HG03460 (cell line): ENCODE results near the gene SMC5.
"Not testable (repeated sequence)": the region's sequence is repeated elsewhere in the genome, so short reads cannot be mapped to it uniquely, and the experiment has no call there.

Experiments
- ATAC-seq: cut with Tn5 transposase; IDR thresholded peaks from one replicate; pipeline ENCODE4 v1.9.1; 2021; ENCODE audit not compliant: unreplicated experiment

SMC5 gene

GRCh38 chr9:70262948-70263347, 4.2 kb downstream of the SMC5 start:
- ATAC-seq = no peak

GRCh38 chr9:70263421-70263820, 4.6 kb downstream of the SMC5 start:
- no peak for ATAC-seq

- no peak for ATAC-seq
Observed at GRCh38 chr9:70278305-70278704, 19.5 kb downstream of the SMC5 start.

- ATAC-seq = no peak
Observed at GRCh38 chr9:70283848-70284247, 25.1 kb downstream of the SMC5 start.

- ATAC-seq = no peak
Observed at GRCh38 chr9:70285246-70285645, 26.5 kb downstream of the SMC5 start.

GRCh38 chr9:70285981-70286598, 27.3 kb downstream of the SMC5 start:
- no peak for ATAC-seq

- ATAC-seq = no peak
Observed at GRCh38 chr9:70290626-70291025, 31.8 kb downstream of the SMC5 start.

- no peak for ATAC-seq
Observed at GRCh38 chr9:70291446-70291845, 32.7 kb downstream of the SMC5 start.

GRCh38 chr9:70292253-70292652, 33.5 kb downstream of the SMC5 start:
- ATAC-seq = no peak

GRCh38 chr9:70293214-70293613, 34.4 kb downstream of the SMC5 start:
- ATAC-seq = no peak

GRCh38 chr9:70297141-70297540, 38.4 kb downstream of the SMC5 start:
- ATAC-seq = no peak

GRCh38 chr9:70298245-70298771, 39.5 kb downstream of the SMC5 start:
- ATAC-seq = no peak

GRCh38 chr9:70303268-70303667, 44.5 kb downstream of the SMC5 start:
- ATAC-seq = no peak

GRCh38 chr9:70304810-70305209, 46.0 kb downstream of the SMC5 start:
- no peak for ATAC-seq

GRCh38 chr9:70315389-70315788, 56.6 kb downstream of the SMC5 start:
- ATAC-seq = no peak

GRCh38 chr9:70318002-70318401, 59.2 kb downstream of the SMC5 start:
- no peak for ATAC-seq

GRCh38 chr9:70322096-70322495, 63.3 kb downstream of the SMC5 start:
- ATAC-seq = no peak

- no peak for ATAC-seq
Observed at GRCh38 chr9:70324963-70325362, 66.2 kb downstream of the SMC5 start.

GRCh38 chr9:70328625-70329024, 69.8 kb downstream of the SMC5 start:
- ATAC-seq = not testable (repeated sequence)

GRCh38 chr9:70340572-70340971, 81.8 kb downstream of the SMC5 start:
- ATAC-seq = no peak

GRCh38 chr9:70347046-70347445, 88.3 kb downstream of the SMC5 start:
- no peak for ATAC-seq

- ATAC-seq = no peak
Observed at GRCh38 chr9:70352356-70352755, 93.6 kb downstream of the SMC5 start.

- no peak for ATAC-seq
Observed at GRCh38 chr9:70352802-70353201, 94.0 kb downstream of the SMC5 start.
